ENCODE measurements around the gene SIT1.

The SIT1 gene, protein sequence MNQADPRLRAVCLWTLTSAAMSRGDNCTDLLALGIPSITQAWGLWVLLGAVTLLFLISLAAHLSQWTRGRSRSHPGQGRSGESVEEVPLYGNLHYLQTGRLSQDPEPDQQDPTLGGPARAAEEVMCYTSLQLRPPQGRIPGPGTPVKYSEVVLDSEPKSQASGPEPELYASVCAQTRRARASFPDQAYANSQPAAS

DNA sequence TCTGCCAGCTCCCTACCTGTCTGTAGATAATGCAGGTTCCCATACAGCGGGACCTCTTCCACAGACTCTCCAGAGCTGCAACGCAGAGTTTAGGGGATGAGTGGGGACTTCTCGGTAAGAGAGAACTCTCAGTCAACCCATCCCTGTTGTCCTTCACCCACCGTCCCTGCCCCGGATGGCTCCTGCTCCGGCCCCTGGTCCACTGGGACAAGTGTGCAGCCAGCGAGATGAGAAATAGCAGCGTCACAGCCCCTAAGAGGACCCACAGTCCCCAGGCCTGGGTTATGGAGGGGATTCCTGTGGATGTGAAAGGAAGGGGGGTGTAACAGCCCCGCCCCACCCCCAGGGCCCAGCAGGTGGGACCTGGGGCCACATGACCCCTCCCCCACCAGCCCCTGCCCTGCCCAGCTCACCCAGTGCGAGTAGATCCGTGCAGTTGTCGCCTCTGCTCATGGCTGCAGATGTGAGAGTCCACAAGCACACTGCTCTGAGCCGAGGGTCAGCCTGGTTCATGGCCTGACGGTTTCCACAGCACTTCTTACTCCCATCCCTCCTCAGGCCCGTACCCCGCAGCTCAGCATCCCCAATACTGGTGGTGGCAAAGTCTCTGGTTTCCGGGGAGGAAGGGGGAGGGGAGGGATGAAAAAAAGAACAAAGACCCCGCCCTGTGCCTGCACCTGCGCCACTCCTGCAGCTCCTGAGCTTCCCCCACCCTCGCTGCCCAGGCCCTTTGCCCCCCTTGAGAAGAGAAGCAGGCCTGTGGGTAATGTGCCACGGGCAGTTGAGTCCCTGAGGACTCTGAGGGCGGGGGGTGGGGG, at the start of gene SIT1:
SIT1 (minus strand) TSS at position 591 of the 818 bp plus-strand sequence; CDS start at position 513, 78 bp downstream.
- peak in 1 of 2 experiments; percentile 36 for DNase-seq (ENCODE audit: low read depth in 2 of 2)

GRCh38 chr9:35700031-35700430, 49.3 kb upstream of the SIT1 start:
- DNase-seq (ENCODE audit: low read depth in 2 of 2): no peak

- DNase-seq (ENCODE audit: low read depth in 2 of 2): no peak
Observed at GRCh38 chr9:35698231-35698630, 47.5 kb upstream of the SIT1 start.

GRCh38 chr9:35697486-35697885, 46.8 kb upstream of the SIT1 start:
- no peak for DNase-seq (ENCODE audit: low read depth in 2 of 2)

- DNase-seq (ENCODE audit: low read depth in 2 of 2): peak in 1 of 2 experiments; percentile 35
Observed at GRCh38 chr9:35696520-35697215, 45.9 kb upstream of the SIT1 start.

- DNase-seq (ENCODE audit: low read depth in 2 of 2): no peak
Observed at GRCh38 chr9:35695943-35696401, 45.2 kb upstream of the SIT1 start.

- no peak for DNase-seq (ENCODE audit: low read depth in 2 of 2)
Observed at GRCh38 chr9:35691757-35692301, 41.1 kb upstream of the SIT1 start.

GRCh38 chr9:35691334-35691650, 40.6 kb upstream of the SIT1 start:
- no peak for DNase-seq (ENCODE audit: low read depth in 2 of 2)

DNA sequence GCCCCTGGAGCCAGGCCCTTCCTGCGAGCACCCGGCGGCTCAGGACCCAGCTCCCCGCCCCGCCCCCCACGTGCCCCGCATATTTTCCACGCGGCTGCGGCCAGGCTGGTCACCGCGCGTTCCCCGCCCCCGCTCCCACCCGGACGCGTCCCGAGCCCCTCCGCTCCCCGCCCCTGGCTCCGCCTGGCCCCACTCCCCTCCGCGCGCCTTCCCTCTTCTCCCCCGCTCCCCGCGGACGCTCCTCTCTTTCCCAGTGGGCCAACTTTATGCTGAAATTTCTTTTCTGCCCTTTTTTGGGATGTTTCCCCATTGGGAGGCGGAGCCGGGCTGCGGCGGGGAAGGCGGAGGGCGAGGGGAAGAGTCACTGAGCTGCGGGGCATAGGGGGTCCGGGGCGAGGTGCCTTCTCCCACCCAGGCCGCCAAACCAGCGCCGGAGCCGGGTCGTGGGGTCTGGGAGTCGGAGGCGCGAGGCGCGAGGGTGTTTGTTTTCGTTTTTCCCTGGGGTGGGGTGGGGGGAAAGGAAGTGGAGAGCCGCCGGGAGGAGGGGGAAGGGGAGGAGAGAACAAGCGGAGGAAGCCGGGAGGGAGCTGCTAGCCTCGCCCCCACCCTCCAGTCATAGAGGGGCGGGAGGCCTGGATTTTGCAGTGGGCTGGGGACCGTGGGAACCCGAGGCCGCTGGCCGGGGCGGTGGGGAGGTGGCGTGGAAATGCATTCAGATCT, 40.0 kb upstream of the SIT1 start:
- peak in 1 of 2 experiments; percentile 45 for DNase-seq (ENCODE audit: low read depth in 2 of 2)

DNA sequence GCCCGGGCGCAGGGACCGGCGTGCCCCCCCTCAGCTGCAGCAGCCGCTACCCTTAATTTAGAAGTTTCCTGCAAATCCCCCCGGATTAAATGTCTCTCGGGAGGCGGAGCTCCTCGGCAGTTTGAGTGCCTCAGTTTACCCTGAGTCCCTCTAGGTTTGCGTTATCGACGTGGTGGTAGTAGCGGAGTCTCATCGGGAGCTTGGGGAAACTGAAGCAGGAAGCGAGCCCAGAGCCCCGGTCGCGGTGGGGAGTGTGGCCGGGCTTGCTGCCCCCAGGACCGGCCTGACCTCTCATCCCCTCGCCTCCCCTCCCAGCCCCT, 39.5 kb upstream of the SIT1 start:
- no peak for DNase-seq (ENCODE audit: low read depth in 2 of 2)

GRCh38 chr9:35689542-35690293, 39.0 kb upstream of the SIT1 start, which contains the start of gene TPM2:
Gene TPM2 (minus strand): TSS chr9:35689925. CDS start chr9:35689817, 108 bp downstream.
- no peak for DNase-seq (ENCODE audit: low read depth in 2 of 2)

DNA sequence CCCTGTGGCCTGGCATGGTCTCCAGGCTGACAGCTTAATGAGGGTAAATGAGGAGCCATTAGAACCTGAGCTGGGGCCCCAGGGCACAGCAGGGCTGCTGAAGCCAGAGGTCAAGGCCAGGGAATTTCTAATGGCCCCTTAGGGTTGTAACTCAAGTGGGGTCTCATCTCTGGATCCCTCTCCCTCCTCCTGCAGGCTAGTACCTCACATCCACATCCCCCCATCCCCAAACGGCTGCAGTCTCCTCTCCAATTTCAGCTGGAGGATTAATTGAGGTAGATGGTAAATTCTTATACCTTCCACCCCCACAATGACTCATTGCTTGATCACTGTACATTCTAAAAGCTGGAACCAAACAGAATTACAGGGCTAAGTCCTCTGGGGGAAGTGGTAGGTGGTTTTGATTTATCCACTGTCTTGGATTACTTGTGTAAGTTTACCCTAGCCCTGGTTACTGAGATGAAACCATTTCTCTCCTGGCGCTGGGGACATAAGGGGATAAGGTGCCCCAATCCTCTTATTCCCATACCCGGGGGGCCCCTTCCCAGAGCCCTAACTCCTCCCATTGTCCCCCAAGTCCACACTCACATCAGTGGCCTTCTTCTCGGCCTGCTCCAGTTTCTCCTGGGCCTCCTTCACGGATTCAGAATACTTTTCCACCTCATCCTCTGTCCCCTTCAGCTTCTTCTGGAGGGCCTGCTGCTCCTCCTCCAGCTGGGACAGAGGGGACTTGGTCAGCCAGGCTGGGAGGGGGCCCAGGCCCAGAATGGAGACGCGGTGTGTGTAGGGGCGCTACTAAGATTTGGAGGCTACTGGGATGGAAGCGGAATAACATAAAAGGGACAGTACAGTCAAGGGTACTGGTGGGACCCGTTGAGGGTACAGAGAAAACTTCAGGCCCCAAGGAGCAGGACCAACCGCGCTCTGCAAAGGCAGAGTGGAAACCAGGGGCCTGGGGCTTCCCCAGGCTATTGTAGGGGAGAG, 38.1 kb upstream of the SIT1 start:
- DNase-seq (ENCODE audit: low read depth in 2 of 2): no peak

- DNase-seq (ENCODE audit: low read depth in 2 of 2): no peak
Observed at GRCh38 chr9:35687972-35688557, 37.3 kb upstream of the SIT1 start.

DNA sequence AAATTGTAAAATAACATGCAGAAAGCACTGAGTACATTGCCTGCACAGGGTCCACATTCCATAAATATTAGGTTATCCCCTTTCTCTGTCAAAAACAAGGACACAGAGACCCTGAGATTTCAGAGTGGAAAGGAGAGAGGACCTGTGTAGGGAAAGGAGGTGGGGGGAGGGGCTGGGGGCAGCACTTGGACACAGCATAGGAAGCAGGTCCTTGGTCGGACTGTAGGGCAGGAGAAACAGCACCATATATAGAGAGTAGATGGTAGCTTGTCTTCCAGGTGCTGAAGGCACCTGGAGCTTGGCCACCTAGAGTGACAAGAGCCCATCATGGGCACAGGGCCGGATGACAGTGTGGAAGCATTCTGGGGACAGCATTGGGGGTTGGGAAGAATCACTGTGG, 36.6 kb upstream of the SIT1 start:
- no peak for DNase-seq (ENCODE audit: low read depth in 2 of 2)

GRCh38 chr9:35686222-35687203, 35.8 kb upstream of the SIT1 start:
- no peak for DNase-seq (ENCODE audit: low read depth in 2 of 2)

DNA sequence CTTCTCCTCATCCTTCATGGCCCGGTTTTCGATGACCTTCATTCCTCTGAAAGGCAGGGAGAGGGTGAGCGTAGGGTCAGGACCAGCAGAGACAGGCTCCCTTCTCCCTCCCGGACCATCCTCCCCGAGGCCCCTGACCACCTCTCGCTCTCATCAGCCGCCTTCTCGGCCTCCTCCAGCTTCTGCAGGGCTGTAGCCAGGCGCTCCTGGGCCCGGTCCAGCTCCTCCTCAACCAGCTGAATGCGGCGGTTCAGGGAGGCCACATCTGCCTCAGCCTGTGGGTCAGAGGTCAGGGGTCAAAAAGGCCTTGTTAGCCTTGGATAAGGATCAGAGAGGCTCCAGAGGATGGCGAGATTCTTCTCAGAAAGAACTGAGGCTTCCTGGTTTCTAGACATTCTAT, 34.8 kb upstream of the SIT1 start:
- DNase-seq (ENCODE audit: low read depth in 2 of 2): no peak

- DNase-seq (ENCODE audit: low read depth in 2 of 2): no peak
Observed at GRCh38 chr9:35684921-35685320, 34.2 kb upstream of the SIT1 start.

- DNase-seq (ENCODE audit: low read depth in 2 of 2): no peak
Observed at GRCh38 chr9:35683323-35683722, 32.6 kb upstream of the SIT1 start.
